AG04450 (cell line): Measurements from ENCODE around the gene SRGAP3. TPM values are rescaled to one million over a fixed set of nuclear protein-coding genes. Genes with fewer than 3 reads are reported as not detected.
A peak's percentile ranks its signal among the peaks of the same experiment; 100 is the strongest.

Source experiments
- CTCF ChIA-PET: fragments of 300-600, 350-600 bp; formaldehyde crosslinking; extraction: SDS; loops from one replicate; lab custom pipeline; 2022; ENCODE audit warnings: antibody characterized with exemption, inconsistent platforms; lab: Charles Lee
- POLR2A ChIA-PET: fragments of 350-600 bp; formaldehyde crosslinking; extraction: SDS; loops from one replicate; lab custom pipeline; 2021; ENCODE audit warnings: antibody characterized with exemption, inconsistent platforms; lab: Yijun Ruan, JAX
- DNase-seq: peaks from one replicate; pipeline ENCODE4 v3.0.0-alpha.2; 2011; ENCODE audit warnings: low read depth, low spot score
- H3K27ac ChIP-seq: one replicate; pipeline ENCODE4 v1.5.1; 2012; ENCODE audit warnings: low read depth, low read length, control low read depth
- H3K27me3 ChIP-seq: one replicate; pipeline ENCODE4 v1.6.0; 2012; ENCODE audit warnings: low read length; ENCODE audit not compliant: control insufficient read depth, insufficient read depth
- H3K4me3 ChIP-seq: 2 replicates; pipeline ENCODE4 v1.5.1; 2011; ENCODE audit warnings: mild to moderate bottlenecking, low read depth, low read length, control low read depth
- H3K9me3 ChIP-seq: 2 replicates; pipeline ENCODE4 v1.5.1; 2012; ENCODE audit warnings: low read length; ENCODE audit not compliant: control insufficient read depth, insufficient read depth
- polyA plus RNA-seq: library from polyadenylated mRNA; depleted of rRNA; stranded (reverse); fragments of >200 nt; gene quantifications from 2 replicates; pipeline ENCODE4 v1.2.3, GENCODE V29; 2011
- TF ChIP-seq, protein P1 (sequence below): IDR thresholded peaks from 2 replicates; pipeline ENCODE4 v1.5.1; 2011; ENCODE audit warnings: low read depth, low read length, control low read depth, inconsistent platforms

Gene SRGAP3
- polyA plus RNA-seq, 1 experiment = 0.61 TPM

DNA sequence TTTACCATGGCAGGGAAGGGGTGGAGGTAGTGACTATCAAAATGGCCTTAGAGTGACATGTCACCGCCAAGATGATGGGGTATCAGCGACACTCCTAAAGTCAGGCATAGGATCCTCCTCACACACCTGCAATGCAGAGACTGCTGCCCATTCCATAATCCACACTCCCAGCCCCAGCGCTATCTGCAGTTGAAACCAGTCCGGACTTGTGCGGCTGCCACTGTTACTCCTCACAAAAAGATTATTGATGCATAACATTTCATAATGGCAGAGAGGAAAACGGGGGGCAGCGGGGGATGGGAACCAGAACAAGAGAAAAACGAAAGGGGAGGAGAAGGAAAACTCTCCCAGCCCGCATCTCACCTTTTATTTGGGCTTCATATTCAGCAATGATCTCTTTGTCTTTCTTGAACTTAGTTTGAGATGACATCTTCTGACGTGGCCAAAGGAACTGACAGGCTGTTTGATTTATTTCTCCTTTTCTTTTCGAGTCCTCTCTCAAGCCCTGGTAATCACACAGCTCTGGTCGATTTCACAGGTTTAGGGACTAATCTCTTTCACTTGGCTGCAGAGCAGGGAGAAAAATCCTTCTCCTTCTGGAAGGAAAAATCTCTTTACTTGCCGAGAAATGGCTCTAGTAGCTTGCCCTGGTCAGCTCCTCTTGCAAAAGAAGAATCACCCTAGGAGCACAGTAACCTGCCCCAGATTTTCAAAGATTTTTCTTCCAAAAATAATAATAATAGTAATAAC, 749 bp downstream of the SRGAP3 start:
- peaks cover 30% of the 10 kb centered on the region for H3K27me3 ChIP-seq
- ChIA-PET CTCF (interaction anchor here (0.7 to 1.6 kb wide), 4 partner anchors 10 to 277 kb away, joined by 3 to 16 read pairs (median 4); no protein-coding TSS in a partner anchor), POLR2A (no interaction called here)
- no peaks in the 10 kb centered on the region; the same call in 1 of the 2 replicates for H3K9me3 ChIP-seq
- TF ChIP-seq, protein P1, sequence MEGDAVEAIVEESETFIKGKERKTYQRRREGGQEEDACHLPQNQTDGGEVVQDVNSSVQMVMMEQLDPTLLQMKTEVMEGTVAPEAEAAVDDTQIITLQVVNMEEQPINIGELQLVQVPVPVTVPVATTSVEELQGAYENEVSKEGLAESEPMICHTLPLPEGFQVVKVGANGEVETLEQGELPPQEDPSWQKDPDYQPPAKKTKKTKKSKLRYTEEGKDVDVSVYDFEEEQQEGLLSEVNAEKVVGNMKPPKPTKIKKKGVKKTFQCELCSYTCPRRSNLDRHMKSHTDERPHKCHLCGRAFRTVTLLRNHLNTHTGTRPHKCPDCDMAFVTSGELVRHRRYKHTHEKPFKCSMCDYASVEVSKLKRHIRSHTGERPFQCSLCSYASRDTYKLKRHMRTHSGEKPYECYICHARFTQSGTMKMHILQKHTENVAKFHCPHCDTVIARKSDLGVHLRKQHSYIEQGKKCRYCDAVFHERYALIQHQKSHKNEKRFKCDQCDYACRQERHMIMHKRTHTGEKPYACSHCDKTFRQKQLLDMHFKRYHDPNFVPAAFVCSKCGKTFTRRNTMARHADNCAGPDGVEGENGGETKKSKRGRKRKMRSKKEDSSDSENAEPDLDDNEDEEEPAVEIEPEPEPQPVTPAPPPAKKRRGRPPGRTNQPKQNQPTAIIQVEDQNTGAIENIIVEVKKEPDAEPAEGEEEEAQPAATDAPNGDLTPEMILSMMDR = no peak
- no peak overlapping the region for H3K27ac ChIP-seq
- peak overlapping the region; percentile 66 for H3K4me3 ChIP-seq
- no peak for DNase-seq

DNA sequence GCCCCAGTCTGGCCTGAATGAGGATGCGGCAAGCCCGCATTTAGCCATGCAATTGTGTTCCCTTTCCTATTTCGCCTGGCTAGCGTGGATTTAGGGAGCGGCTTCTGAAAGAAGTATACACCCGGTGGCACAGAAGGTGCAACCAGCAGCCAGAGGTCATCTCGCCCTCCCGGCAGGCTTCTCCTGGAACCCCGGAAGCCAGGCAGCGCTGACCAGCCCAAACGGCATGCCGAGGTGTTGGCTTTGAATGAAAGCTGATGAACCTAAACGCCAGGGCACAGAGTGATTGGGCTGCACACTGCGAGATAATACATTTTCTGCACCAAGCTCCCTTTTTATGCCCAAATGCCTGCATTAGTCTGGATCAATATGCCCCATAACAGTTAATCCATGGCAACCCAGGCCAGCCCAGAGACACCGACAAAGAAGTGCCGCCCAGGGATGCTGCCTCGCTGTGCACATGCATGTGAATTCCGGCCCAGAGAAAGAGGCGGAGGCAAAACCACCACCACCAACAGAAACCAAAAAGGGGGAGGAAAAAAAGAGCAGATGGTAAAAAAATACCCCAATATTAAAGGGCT, 1.4 kb downstream of the SRGAP3 start:
- peak overlapping the region; percentile 25; the same call in 1 of the 2 replicates for H3K4me3 ChIP-seq
- TF ChIP-seq, protein P1 = no peak
- no peaks in the 10 kb centered on the region; the same call in 1 of the 2 replicates for H3K9me3 ChIP-seq
- no peak overlapping the region for H3K27ac ChIP-seq
- POLR2A ChIA-PET = no interaction called here
- no peak for DNase-seq
- peaks cover 30% of the 10 kb centered on the region for H3K27me3 ChIP-seq
- CTCF ChIA-PET = no interaction called here

- POLR2A ChIA-PET = no interaction called here
- no peaks in the 10 kb centered on the region; the same call in 1 of the 2 replicates for H3K9me3 ChIP-seq
- CTCF ChIA-PET = no interaction called here
- no peak for DNase-seq
- H3K27me3 ChIP-seq = peaks cover 30% of the 10 kb centered on the region
- no peak overlapping the region for H3K4me3 ChIP-seq
- no peak overlapping the region for H3K27ac ChIP-seq
- TF ChIP-seq, protein P1 = no peak
These were observed 2.0 kb downstream of the SRGAP3 start for GRCh38 chr3:9247361-9247940.

GRCh38 chr3:9246189-9246588, 3.3 kb downstream of the SRGAP3 start:
- H3K27ac ChIP-seq = no peak overlapping the region
- H3K27me3 ChIP-seq = peaks cover 30% of the 10 kb centered on the region
- ChIA-PET CTCF (no interaction called here), POLR2A (no interaction called here)
- no peak for DNase-seq
- TF ChIP-seq, protein P1 = no peak
- H3K4me3 ChIP-seq = no peak overlapping the region
- no peaks in the 10 kb centered on the region; the same call in 1 of the 2 replicates for H3K9me3 ChIP-seq
